GM21447 (cell line): ENCODE measurements around the gene RNF217.

Source experiments
- ATAC-seq: cut with Tn5 transposase; IDR thresholded peaks from one replicate; pipeline ENCODE4 v1.9.1; 2021; ENCODE audit not compliant: unreplicated experiment

RNF217 gene

GRCh38 chr6:125095580-125096301, 133.5 kb downstream of the RNF217 start:
- ATAC-seq: no peak

- no peak for ATAC-seq
Measured at GRCh38 chr6:125097186-125097585, 134.9 kb downstream of the RNF217 start.

GRCh38 chr6:125098253-125098652, 136.0 kb downstream of the RNF217 start:
- ATAC-seq: no peak

- no peak for ATAC-seq
Measured at GRCh38 chr6:125099211-125100073, 137.2 kb downstream of the RNF217 start.

- ATAC-seq: no peak
Measured at GRCh38 chr6:125100074-125100652, 137.9 kb downstream of the RNF217 start.

GRCh38 chr6:125101128-125101527, 138.9 kb downstream of the RNF217 start:
- no peak for ATAC-seq

- ATAC-seq: no peak
Measured at GRCh38 chr6:125101631-125102030, 139.4 kb downstream of the RNF217 start.

GRCh38 chr6:125102411-125102810, 140.2 kb downstream of the RNF217 start:
- no peak for ATAC-seq

GRCh38 chr6:125102891-125103290, 140.7 kb downstream of the RNF217 start:
- ATAC-seq: no peak

- ATAC-seq: no peak
Measured at GRCh38 chr6:125104425-125104824, 142.2 kb downstream of the RNF217 start.

- no peak for ATAC-seq
Measured at GRCh38 chr6:125107048-125107447, 144.8 kb downstream of the RNF217 start.

- no peak for ATAC-seq
Measured at GRCh38 chr6:125107896-125108295, 145.7 kb downstream of the RNF217 start.

- no peak for ATAC-seq
Measured at GRCh38 chr6:125110056-125110455, 147.8 kb downstream of the RNF217 start.

GRCh38 chr6:125111219-125111983, 149.2 kb downstream of the RNF217 start:
- ATAC-seq: no peak

- no peak for ATAC-seq
Measured at GRCh38 chr6:125112934-125113333, 150.7 kb downstream of the RNF217 start.

GRCh38 chr6:125114248-125114858, 152.1 kb downstream of the RNF217 start:
- ATAC-seq: no peak

GRCh38 chr6:125116170-125116569, 153.9 kb downstream of the RNF217 start:
- ATAC-seq: no peak

GRCh38 chr6:125116710-125117109, 154.5 kb downstream of the RNF217 start:
- ATAC-seq: no peak

- ATAC-seq: no peak
Measured at GRCh38 chr6:125117818-125118217, 155.6 kb downstream of the RNF217 start.

GRCh38 chr6:125120054-125120590, 157.9 kb downstream of the RNF217 start:
- no peak for ATAC-seq
